PC-3 (cell line): Measurements from ENCODE around the gene SET. TPM values are rescaled to one million over a fixed set of nuclear protein-coding genes. Genes with fewer than 3 reads are reported as not detected.
"Not testable (repeated sequence)": the region's sequence is repeated elsewhere in the genome, so short reads cannot be mapped to it uniquely, and the experiment has no call there.

ENCODE experiments used
- ATAC-seq: fragments of 200-7000 bp; cut with Tn5 transposase; 2 replicates; pipeline ENCODE4 v1.9.1; 2020; ENCODE audit warnings: mild to moderate bottlenecking, moderate library complexity
- BruUV-seq: library from RNA; stranded (reverse); fragments of 400-500 nt; replicated peaks from 2 replicates; lab custom pipeline; 2021; lab: Mats Ljungman, UMichigan
- CTCF ChIA-PET: fragments of 300-600 bp; sonication (Branson Sonifier 250); formaldehyde crosslinking; loops from one replicate; lab custom pipeline; 2022; ENCODE audit warnings: antibody characterized with exemption; lab: Charles Lee
- POLR2A ChIA-PET: fragments of 300-600 bp; sonication (Branson Sonifier 250); formaldehyde crosslinking; loops from one replicate; lab custom pipeline; 2022; ENCODE audit warnings: antibody characterized with exemption; ENCODE audit not compliant: unreplicated experiment; lab: Charles Lee
- DNase-seq: peaks from one replicate; pipeline ENCODE4 v3.0.0-alpha.2; 2015
- H2AFZ ChIP-seq: fragments of 300-600 bp; sonication (generic); 2 replicates; pipeline ENCODE4 v1.6.0; 2016; ENCODE audit warnings: antibody characterized with exemption, low read length
- H3F3A ChIP-seq: fragments of 300-600 bp; sonication (generic); one replicate; pipeline ENCODE4 v1.6.0; 2017; ENCODE audit warnings: antibody characterized with exemption, low read length, control low read depth, mild to moderate bottlenecking; ENCODE audit not compliant: unreplicated experiment
- H3K27ac ChIP-seq: fragments of 300-600 bp; sonication (generic); 2 replicates; pipeline ENCODE4 v1.5.1; 2016; ENCODE audit warnings: mild to moderate bottlenecking, low read length
- H3K27me3 ChIP-seq: fragments of 300-600 bp; sonication (generic); 2 replicates; pipeline ENCODE4 v1.6.1; 2016; ENCODE audit warnings: low read length, mixed read lengths
- H3K36me3 ChIP-seq: fragments of 300-600 bp; sonication (generic); 2 replicates; pipeline ENCODE4 v1.6.1; 2016; ENCODE audit warnings: low read depth, mixed run types, low read length, mixed read lengths
- H3K4me1 ChIP-seq: fragments of 300-600 bp; sonication (generic); 2 replicates; pipeline ENCODE4 v1.5.1; 2016; ENCODE audit warnings: low read length; ENCODE audit not compliant: insufficient read depth
- H3K4me2 ChIP-seq: fragments of 300-600 bp; sonication (generic); 2 replicates; pipeline ENCODE4 v1.6.0; 2016; ENCODE audit warnings: low read length
- H3K4me3 ChIP-seq: fragments of 300-600 bp; sonication (generic); 2 replicates; pipeline ENCODE4 v1.5.1; 2016; ENCODE audit warnings: mild to moderate bottlenecking, low read length, mixed read lengths
- H3K79me2 ChIP-seq: fragments of 300-600 bp; sonication (generic); 2 replicates; pipeline ENCODE4 v1.6.1; 2017; ENCODE audit warnings: low read length, mixed read lengths
- H3K9ac ChIP-seq: fragments of 300-600 bp; sonication (generic); 2 replicates; pipeline ENCODE4 v1.6.0; 2016; ENCODE audit warnings: mild to moderate bottlenecking, low read length
- H3K9me2 ChIP-seq: fragments of 300-600 bp; sonication (generic); replicated peaks from 2 replicates; pipeline ENCODE4 v1.6.1; 2016; ENCODE audit warnings: mixed run types, low read length, mixed read lengths
- H3K9me3 ChIP-seq: fragments of 300-600 bp; sonication (generic); 2 replicates; pipeline ENCODE4 v1.6.1; 2016; ENCODE audit warnings: low read length, mixed read lengths
- H4K20me1 ChIP-seq: fragments of 300-600 bp; sonication (generic); 2 replicates; pipeline ENCODE4 v1.6.1; 2016; ENCODE audit warnings: low read length, mixed read lengths
- CTCF ChIP-seq: fragments of 300-600 bp; sonication (generic); conservative IDR thresholded peaks from 2 replicates; pipeline ENCODE4 v1.5.1; 2017; ENCODE audit warnings: antibody characterized with exemption, low read depth, mild to moderate bottlenecking, low read length
- EZH2 ChIP-seq: fragments of 300-600 bp; sonication (generic); IDR thresholded peaks from one replicate; pipeline ENCODE4 v1.6.1; 2017; ENCODE audit warnings: antibody characterized with exemption, mild to moderate bottlenecking, low read length; ENCODE audit not compliant: unreplicated experiment
- EZH2phosphoT487 ChIP-seq: fragments of 300-600 bp; sonication (generic); IDR thresholded peaks from 2 replicates; pipeline ENCODE4 v1.6.1; 2018; ENCODE audit warnings: mild to moderate bottlenecking, antibody characterized with exemption, low read length, borderline replicate concordance
- intact Hi-C: fragments of 100-400 bp; cut with micrococcal nuclease; formaldehyde crosslinking; loops from 2 replicates; pipeline ENCODE4 v1.9.0; 2023
- total RNA-seq: library from RNA; depleted of rRNA; stranded (reverse); fragments of >200 nt; gene quantifications from 2 replicates; pipeline ENCODE4 v1.2.3, GENCODE V29; 2014

Gene SET
- total RNA-seq, 1 experiment from 2014 or later, result 647 TPM

DNA sequence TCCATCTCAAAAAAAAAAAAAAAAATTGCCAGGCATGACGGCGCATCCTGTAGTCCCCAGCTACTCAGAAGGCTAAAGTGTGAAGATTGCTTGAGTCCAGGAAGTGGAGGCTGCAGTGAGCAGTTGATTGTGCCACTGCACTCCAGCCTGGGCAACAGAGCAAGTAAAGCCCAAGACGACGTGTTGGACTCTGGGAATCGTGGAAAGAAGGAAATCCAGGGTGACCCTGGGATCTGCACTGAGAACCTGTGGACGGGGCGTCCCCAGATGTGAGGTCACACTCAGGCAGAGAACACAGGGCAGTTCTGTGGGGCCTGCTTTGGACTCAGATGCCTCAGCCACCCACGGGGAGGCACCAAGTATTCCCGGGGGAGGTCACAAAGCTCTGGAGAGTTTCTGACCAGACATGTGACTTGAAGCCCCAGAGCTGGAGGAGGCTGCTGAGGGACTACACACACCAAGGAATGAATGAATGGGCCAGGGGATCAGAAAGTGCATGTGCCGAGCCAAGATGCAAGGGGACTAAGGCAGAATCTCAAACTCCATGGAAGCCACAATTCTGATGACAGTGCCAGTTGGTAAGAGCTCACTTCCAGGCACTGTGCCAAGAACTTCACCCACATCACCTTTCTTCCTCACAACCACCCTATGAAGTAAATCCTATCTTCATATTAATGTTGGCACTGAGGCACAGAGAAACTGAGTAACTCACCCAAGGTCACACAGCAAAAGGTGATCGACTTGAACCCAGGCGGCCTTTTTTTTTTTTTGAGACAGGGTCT lies 45.3 kb upstream of the SET start:
- no peaks in the 10 kb centered on the region for H3F3A ChIP-seq
- no peaks in the 10 kb centered on the region for H4K20me1 ChIP-seq
- intact Hi-C loops, result no loop called here
- H2AFZ ChIP-seq, result no peak overlapping the region
- no peaks in the 10 kb centered on the region for H3K27me3 ChIP-seq
- TF ChIP-seq CTCF, result no peak
- TF ChIP-seq EZH2, result no peak
- no peak for TF ChIP-seq EZH2phosphoT487
- no peaks in the 10 kb centered on the region for H3K4me1 ChIP-seq
- CTCF ChIA-PET, result no interaction called here
- ATAC-seq (no peak), DNase-seq (no peak)
- no TSS peak for BruUV-seq
- H3K4me2 ChIP-seq, result no peak overlapping the region
- H3K9ac ChIP-seq, result no peak overlapping the region
- POLR2A ChIA-PET, result no interaction called here
- H3K27ac ChIP-seq, result no peak overlapping the region
- no peaks in the 10 kb centered on the region for H3K9me2 ChIP-seq
- no peaks in the 10 kb centered on the region for H3K9me3 ChIP-seq
- H3K36me3 ChIP-seq, result no peaks in the 10 kb centered on the region; the same call in 1 of the 2 replicates
- H3K79me2 ChIP-seq, result no peaks in the 10 kb centered on the region
- no peak overlapping the region for H3K4me3 ChIP-seq

DNA sequence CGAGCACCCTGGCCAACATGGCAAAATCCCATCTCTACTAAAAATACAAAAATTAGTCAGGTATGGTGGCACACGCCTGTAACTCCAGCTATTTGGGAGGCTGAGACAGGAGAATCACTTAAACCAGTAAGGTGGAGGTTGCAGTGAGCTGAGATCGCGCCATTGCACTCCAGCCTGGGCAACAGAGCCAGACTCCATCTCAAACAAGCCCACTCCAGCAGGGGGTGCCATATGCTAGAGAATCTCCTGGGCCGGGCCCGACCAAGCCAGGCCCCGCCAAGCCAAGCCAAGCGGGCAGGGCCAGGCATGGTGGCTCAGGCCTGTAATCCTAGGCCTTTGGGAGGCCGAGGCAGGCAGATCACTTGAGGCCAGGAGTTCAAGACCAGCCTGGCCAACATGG lies 40.8 kb upstream of the SET start:
- H3K27me3 ChIP-seq, intact Hi-C loops, H3K36me3 ChIP-seq, H3K4me3 ChIP-seq, H3K79me2 ChIP-seq, H3K9me3 ChIP-seq, H4K20me1 ChIP-seq, H3K9ac ChIP-seq, H3F3A ChIP-seq, BruUV-seq, POLR2A ChIA-PET, H3K4me1 ChIP-seq, H2AFZ ChIP-seq, H3K9me2 ChIP-seq, H3K4me2 ChIP-seq, H3K27ac ChIP-seq: not testable (repeated sequence)
- peak; percentile 38; the same call in 1 of the 2 replicates for ATAC-seq
- CTCF ChIA-PET, result interaction anchor here (0.7 kb wide), 1 partner anchor 94 kb away, joined by 3 read pairs; no protein-coding TSS in a partner anchor
- peak; percentile 27; the same call in 1 of the 2 replicates for TF ChIP-seq CTCF
- peak; percentile 29 for DNase-seq

GRCh38 chr9:128651798-128652197 lies 37.2 kb upstream of the SET start:
- Histone ChIP-seq H4K20me1 (no peaks in the 10 kb centered on the region), H3K27ac (no peak overlapping the region), H3K4me1 (peaks cover 3% of the 10 kb centered on the region; the same call in 1 of the 2 replicates), H3K9ac (no peak overlapping the region), H3K9me2 (no peaks in the 10 kb centered on the region), H3K27me3 (no peaks in the 10 kb centered on the region), H3K4me3 (no peak overlapping the region), H3K9me3 (no peaks in the 10 kb centered on the region), H3K79me2 (peaks cover 23% of the 10 kb centered on the region), H2AFZ (no peak overlapping the region), H3F3A (no peaks in the 10 kb centered on the region), H3K4me2 (no peak overlapping the region), H3K36me3 (no peaks in the 10 kb centered on the region)
- ChIA-PET POLR2A (no interaction called here), CTCF (no interaction called here)
- no TSS peak for BruUV-seq
- intact Hi-C loops, result no loop called here
- ATAC-seq (no peak), DNase-seq (no peak)
- TF ChIP-seq EZH2 (no peak), EZH2phosphoT487 (no peak), CTCF (no peak)
